ENCODE results near the gene TRABD2B. TPM values are rescaled to one million over a fixed set of nuclear protein-coding genes. Genes with fewer than 3 reads are reported as not detected.

Gene TRABD2B
- total and polyA plus RNA-seq, 2 of the 13 experiments (the other 11 are each of a cell fraction or from before 2014, with no cell fraction given) = 0.04 TPM; not detected in 1

GRCh38 chr1:47950471-47950870, 46.7 kb downstream of the TRABD2B start (continued):
- TF ChIP-seq ELK4 (CRISPR knock-in tag; IDR thresholded peaks at IDR 0.05; ENCODE audit: borderline replicate concordance) (no peak), HOMEZ (CRISPR knock-in tag; IDR thresholded peaks at IDR 0.05; ENCODE audit: low read depth) (no peak), KLF6 (CRISPR knock-in tag; IDR thresholded peaks at IDR 0.05) (no peak), ASH2L (IDR thresholded peaks at IDR 0.05; ENCODE audit: insufficient read length, low read depth, low read length) (no peak), GRHL1 (CRISPR knock-in tag; conservative IDR thresholded peaks at IDR 0.05) (no peak), ZNF414 (CRISPR knock-in tag; IDR thresholded peaks at IDR 0.05) (no peak), SMAD1 (CRISPR knock-in tag; IDR thresholded peaks at IDR 0.05; ENCODE audit: borderline replicate concordance, low read depth) (no peak), ZNF382 (CRISPR knock-in tag; IDR thresholded peaks at IDR 0.05; ENCODE audit: borderline replicate concordance) (no peak)
